ENCODE data around the gene GM2A. TPM values are rescaled to one million over a fixed set of nuclear protein-coding genes. Genes with fewer than 3 reads are reported as not detected.
A peak's percentile ranks its signal among the peaks of the same experiment; 100 is the strongest.
"Not testable (repeated sequence)": the region's sequence is repeated elsewhere in the genome, so short reads cannot be mapped to it uniquely, and the experiment has no call there.

GM2A gene
- polyA plus RNA-seq, 3 donors = 7.8 to 14.1 (median 10.1) TPM

GRCh38 chr5:151244206-151244605 lies 8.8 kb upstream of the GM2A start:
- WGBS, 3 donors = 91 to 97% (median 94%) methylated on average over 3 of the region's 3 CpGs

GRCh38 chr5:151245680-151246219 lies 7.2 kb upstream of the GM2A start:
- 70 to 85% (median 77%) methylated on average over 4 of the region's 4 CpGs for WGBS, 3 donors
- H3K27ac ChIP-seq (ENCODE audit: low read depth, low read length) = no peak overlapping the region

More at GRCh38 chr5:151244206-151244605, 8.8 kb upstream of the GM2A start:
- H3K27ac ChIP-seq (ENCODE audit: low read depth, low read length) = no peak overlapping the region

GRCh38 chr5:151248651-151249050 lies 4.3 kb upstream of the GM2A start:
- no peak overlapping the region for H3K27ac ChIP-seq (ENCODE audit: low read depth, low read length)
- WGBS, 3 donors = 38 to 78% (median 78%) methylated on average over 2 of the region's 2 CpGs

GRCh38 chr5:151249281-151249680 lies 3.7 kb upstream of the GM2A start:
- H3K27ac ChIP-seq (ENCODE audit: low read depth, low read length) = no peak overlapping the region
- WGBS, 3 donors = 78 to 95% (median 86%) methylated on average over 5 of the region's 5 CpGs

GRCh38 chr5:151250346-151251000 lies 2.5 kb upstream of the GM2A start:
- 85 to 86% (median 85%) methylated on average over 10 of the region's 10 CpGs for WGBS, 3 donors
- no peak overlapping the region for H3K27ac ChIP-seq (ENCODE audit: low read depth, low read length)

- H3K27ac ChIP-seq (ENCODE audit: low read depth, low read length) = no peak overlapping the region
- 68 to 88% (median 86%) methylated on average over 5 of the region's 5 CpGs for WGBS, 3 donors
Measured at GRCh38 chr5:151251001-151251551, 1.9 kb upstream of the GM2A start.

GRCh38 chr5:151251621-151252020 lies 1.4 kb upstream of the GM2A start:
- no peak overlapping the region for H3K27ac ChIP-seq (ENCODE audit: low read depth, low read length)
- 86 to 94% (median 93%) methylated on average over 4 of the region's 4 CpGs for WGBS, 3 donors

GRCh38 chr5:151253605-151253950 lies 593 bp downstream of the GM2A start:
- WGBS, 3 donors = 16 to 25% (median 24%) methylated on average over 5 of the region's 5 CpGs
- peak overlapping the region; percentile 11 for H3K27ac ChIP-seq (ENCODE audit: low read depth, low read length)

GRCh38 chr5:151254556-151254955 lies 1.6 kb downstream of the GM2A start:
- no peak overlapping the region for H3K27ac ChIP-seq (ENCODE audit: low read depth, low read length)
- WGBS, 3 donors = 49 to 74% (median 68%) methylated on average over 1 of the region's 1 CpG

GRCh38 chr5:151254990-151255389 lies 2.0 kb downstream of the GM2A start:
- WGBS, 3 donors = 95 to 97% (median 96%) methylated on average over 5 of the region's 5 CpGs
- H3K27ac ChIP-seq (ENCODE audit: low read depth, low read length) = not testable (repeated sequence)

GRCh38 chr5:151255621-151256286 lies 2.8 kb downstream of the GM2A start:
- WGBS, 3 donors = 92 to 95% (median 94%) methylated on average over 3 of the region's 3 CpGs
- no peak overlapping the region for H3K27ac ChIP-seq (ENCODE audit: low read depth, low read length)

- H3K27ac ChIP-seq (ENCODE audit: low read depth, low read length) = no peak overlapping the region
- WGBS, 3 donors = 70 to 77% (median 74%) methylated on average over 5 of the region's 5 CpGs
Measured at GRCh38 chr5:151257731-151258181, 4.8 kb downstream of the GM2A start.

GRCh38 chr5:151258201-151258611 lies 5.2 kb downstream of the GM2A start:
- WGBS, 3 donors = 64 to 91% (median 73%) methylated on average over 7 of the region's 7 CpGs
- H3K27ac ChIP-seq (ENCODE audit: low read depth, low read length) = no peak overlapping the region

GRCh38 chr5:151258816-151259215 lies 5.8 kb downstream of the GM2A start:
- H3K27ac ChIP-seq (ENCODE audit: low read depth, low read length) = no peak overlapping the region
- 0 to 98% (median 56%) methylated on average over 1 of the region's 1 CpG for WGBS, 3 donors

- WGBS, 3 donors = 95 to 98% (median 97%) methylated on average over 4 of the region's 4 CpGs
- H3K27ac ChIP-seq (ENCODE audit: low read depth, low read length) = no peak overlapping the region
Measured at GRCh38 chr5:151259931-151260330, 6.9 kb downstream of the GM2A start.

GRCh38 chr5:151262532-151262931 lies 9.5 kb downstream of the GM2A start:
- WGBS, 3 donors = 97 to 98% (median 98%) methylated on average over 3 of the region's 3 CpGs

GRCh38 chr5:151264113-151264512 lies 11.1 kb downstream of the GM2A start:
- WGBS, 3 donors = 55 to 79% (median 76%) methylated on average over 1 of the region's 1 CpG
- no peak overlapping the region for H3K27ac ChIP-seq (ENCODE audit: low read depth, low read length)

More at GRCh38 chr5:151262532-151262931, 9.5 kb downstream of the GM2A start:
- H3K27ac ChIP-seq (ENCODE audit: low read depth, low read length) = no peak overlapping the region

GRCh38 chr5:151267491-151268260 lies 14.7 kb downstream of the GM2A start:
- H3K27ac ChIP-seq (ENCODE audit: low read depth, low read length) = no peak overlapping the region
- WGBS, 3 donors = 90 to 93% (median 92%) methylated on average over 11 of the region's 11 CpGs

GRCh38 chr5:151270599-151270998 lies 17.6 kb downstream of the GM2A start:
- WGBS, 3 donors = 67 to 94% (median 83%) methylated on average over 1 of the region's 1 CpG
- no peak overlapping the region for H3K27ac ChIP-seq (ENCODE audit: low read depth, low read length)

Data from adipose tissue (tissue), 3 donors.